ENCODE data around the gene TMEM255A.
"Not testable (repeated sequence)": the region's sequence is repeated elsewhere in the genome, so short reads cannot be mapped to it uniquely, and the experiment has no call there.

Gene TMEM255A

GRCh38 chrX:120310861-120311726 lies at the start of gene TMEM255A:
TSS of gene TMEM255A (minus strand) at chrX:120311461. CDS start at chrX:120311309, 152 bp downstream.
- H3K9me3 Mint-ChIP-seq, result no peaks in the 10 kb centered on the region
- no peak within 1 kb of the TSS for H3K27ac Mint-ChIP-seq (ENCODE audit: low read depth)
- no peak for DNase-seq (ENCODE audit: low spot score in 2 of 2)
- H3K27me3 Mint-ChIP-seq, result peaks cover 9% of the 10 kb centered on the region
- peaks cover 10% of the 10 kb centered on the region for H3K36me3 Mint-ChIP-seq (ENCODE audit: insufficient read depth)
- H3K4me3 Mint-ChIP-seq, result peak within 1 kb of the TSS; percentile 78
- H3K4me1 Mint-ChIP-seq, result peaks cover 26% of the 10 kb centered on the region
- no peak for ATAC-seq (replicated peaks; ENCODE audit: extremely low read depth, poor library complexity, severe bottlenecking)

- Mint-ChIP-seq H3K4me1 (no peaks in the 10 kb centered on the region), H3K27ac (ENCODE audit: low read depth) (no peak overlapping the region), H3K4me3 (no peak overlapping the region), H3K9me3 (no peaks in the 10 kb centered on the region), H3K27me3 (peaks cover 9% of the 10 kb centered on the region), H3K36me3 (ENCODE audit: insufficient read depth) (no peaks in the 10 kb centered on the region)
- ATAC-seq (replicated peaks; ENCODE audit: extremely low read depth, poor library complexity, severe bottlenecking) (no peak), DNase-seq (ENCODE audit: low spot score in 2 of 2) (no peak)
Observed at GRCh38 chrX:120358737-120359456, 47.6 kb upstream of the TMEM255A start.

- H3K36me3 Mint-ChIP-seq (ENCODE audit: insufficient read depth), result no peaks in the 10 kb centered on the region
- no peaks in the 10 kb centered on the region for H3K9me3 Mint-ChIP-seq
- peaks cover 9% of the 10 kb centered on the region for H3K27me3 Mint-ChIP-seq
- H3K4me3 Mint-ChIP-seq, result no peak overlapping the region
- DNase-seq (ENCODE audit: low spot score in 2 of 2) (no peak), ATAC-seq (replicated peaks; ENCODE audit: extremely low read depth, poor library complexity, severe bottlenecking) (no peak)
- H3K27ac Mint-ChIP-seq (ENCODE audit: low read depth), result no peak overlapping the region
- no peaks in the 10 kb centered on the region for H3K4me1 Mint-ChIP-seq
Observed at GRCh38 chrX:120357186-120357585, 45.9 kb upstream of the TMEM255A start.

GRCh38 chrX:120356084-120356483 lies 44.8 kb upstream of the TMEM255A start:
- no peak overlapping the region for H3K4me3 Mint-ChIP-seq
- no peaks in the 10 kb centered on the region for H3K36me3 Mint-ChIP-seq (ENCODE audit: insufficient read depth)
- DNase-seq (ENCODE audit: low spot score in 2 of 2), result no peak
- H3K4me1 Mint-ChIP-seq, result no peaks in the 10 kb centered on the region
- H3K27ac Mint-ChIP-seq (ENCODE audit: low read depth), result no peak overlapping the region
- no peaks in the 10 kb centered on the region for H3K9me3 Mint-ChIP-seq
- H3K27me3 Mint-ChIP-seq, result peaks cover 9% of the 10 kb centered on the region
- ATAC-seq (replicated peaks; ENCODE audit: extremely low read depth, poor library complexity, severe bottlenecking), result no peak

GRCh38 chrX:120350450-120351138 lies 39.3 kb upstream of the TMEM255A start:
- DNase-seq (ENCODE audit: low spot score in 2 of 2), result no peak
- no peak for ATAC-seq (replicated peaks; ENCODE audit: extremely low read depth, poor library complexity, severe bottlenecking)
- Mint-ChIP-seq H3K36me3 (ENCODE audit: insufficient read depth) (no peaks in the 10 kb centered on the region), H3K4me3 (no peak overlapping the region), H3K4me1 (no peaks in the 10 kb centered on the region), H3K9me3 (no peaks in the 10 kb centered on the region), H3K27me3 (no peaks in the 10 kb centered on the region), H3K27ac (ENCODE audit: low read depth) (no peak overlapping the region)

GRCh38 chrX:120344566-120344965 lies 33.3 kb upstream of the TMEM255A start:
- not testable (repeated sequence) for H3K4me3 Mint-ChIP-seq; DNase-seq (ENCODE audit: low spot score in 2 of 2); H3K9me3 Mint-ChIP-seq; H3K27ac Mint-ChIP-seq (ENCODE audit: low read depth); ATAC-seq (replicated peaks; ENCODE audit: extremely low read depth, poor library complexity, severe bottlenecking); H3K36me3 Mint-ChIP-seq (ENCODE audit: insufficient read depth); H3K4me1 Mint-ChIP-seq
- H3K27me3 Mint-ChIP-seq, result peaks cover 24% of the 10 kb centered on the region

GRCh38 chrX:120336899-120337298 lies 25.6 kb upstream of the TMEM255A start:
- Mint-ChIP-seq H3K4me1 (no peaks in the 10 kb centered on the region), H3K27ac (ENCODE audit: low read depth) (no peak overlapping the region), H3K9me3 (peaks cover 7% of the 10 kb centered on the region), H3K4me3 (no peak overlapping the region), H3K27me3 (no peaks in the 10 kb centered on the region), H3K36me3 (ENCODE audit: insufficient read depth) (no peaks in the 10 kb centered on the region)
- no peak for DNase-seq (ENCODE audit: low spot score in 2 of 2)
- no peak for ATAC-seq (replicated peaks; ENCODE audit: extremely low read depth, poor library complexity, severe bottlenecking)

- ATAC-seq (replicated peaks; ENCODE audit: extremely low read depth, poor library complexity, severe bottlenecking), result no peak
- peaks cover 7% of the 10 kb centered on the region for H3K9me3 Mint-ChIP-seq
Observed at GRCh38 chrX:120335289-120335688, 24.0 kb upstream of the TMEM255A start.

GRCh38 chrX:120334603-120335002 lies 23.3 kb upstream of the TMEM255A start:
- Mint-ChIP-seq H3K36me3 (ENCODE audit: insufficient read depth) (no peaks in the 10 kb centered on the region), H3K27me3 (no peaks in the 10 kb centered on the region), H3K4me3 (no peak overlapping the region), H3K9me3 (peaks cover 7% of the 10 kb centered on the region), H3K4me1 (no peaks in the 10 kb centered on the region), H3K27ac (ENCODE audit: low read depth) (no peak overlapping the region)
- ATAC-seq (replicated peaks; ENCODE audit: extremely low read depth, poor library complexity, severe bottlenecking) (no peak), DNase-seq (ENCODE audit: low spot score in 2 of 2) (no peak)

More at GRCh38 chrX:120335289-120335688, 24.0 kb upstream of the TMEM255A start:
- Mint-ChIP-seq H3K27me3 (no peaks in the 10 kb centered on the region), H3K4me1 (no peaks in the 10 kb centered on the region), H3K27ac (ENCODE audit: low read depth) (no peak overlapping the region), H3K36me3 (ENCODE audit: insufficient read depth) (no peaks in the 10 kb centered on the region), H3K4me3 (no peak overlapping the region)
- no peak for DNase-seq (ENCODE audit: low spot score in 2 of 2)

GRCh38 chrX:120334151-120334550 lies 22.9 kb upstream of the TMEM255A start:
- Mint-ChIP-seq H3K27me3 (no peaks in the 10 kb centered on the region), H3K4me1 (no peaks in the 10 kb centered on the region), H3K36me3 (ENCODE audit: insufficient read depth) (no peaks in the 10 kb centered on the region), H3K27ac (ENCODE audit: low read depth) (no peak overlapping the region), H3K9me3 (peaks cover 7% of the 10 kb centered on the region), H3K4me3 (no peak overlapping the region)
- DNase-seq (ENCODE audit: low spot score in 2 of 2), result no peak
- ATAC-seq (replicated peaks; ENCODE audit: extremely low read depth, poor library complexity, severe bottlenecking), result no peak

- H3K4me1 Mint-ChIP-seq, result no peaks in the 10 kb centered on the region
- H3K4me3 Mint-ChIP-seq, result no peak overlapping the region
- DNase-seq (ENCODE audit: low spot score in 2 of 2) (no peak), ATAC-seq (replicated peaks; ENCODE audit: extremely low read depth, poor library complexity, severe bottlenecking) (no peak)
- peaks cover 8% of the 10 kb centered on the region for H3K27me3 Mint-ChIP-seq
- H3K36me3 Mint-ChIP-seq (ENCODE audit: insufficient read depth), result no peaks in the 10 kb centered on the region
- H3K9me3 Mint-ChIP-seq, result peaks cover 7% of the 10 kb centered on the region
- no peak overlapping the region for H3K27ac Mint-ChIP-seq (ENCODE audit: low read depth)
Observed at GRCh38 chrX:120332394-120332793, 21.1 kb upstream of the TMEM255A start.

GRCh38 chrX:120331116-120331515 lies 19.9 kb upstream of the TMEM255A start:
- Mint-ChIP-seq H3K9me3 (peaks cover 5% of the 10 kb centered on the region), H3K27me3 (peaks cover 18% of the 10 kb centered on the region), H3K27ac (ENCODE audit: low read depth) (no peak overlapping the region), H3K36me3 (ENCODE audit: insufficient read depth) (no peaks in the 10 kb centered on the region), H3K4me3 (no peak overlapping the region), H3K4me1 (no peaks in the 10 kb centered on the region)
- ATAC-seq (replicated peaks; ENCODE audit: extremely low read depth, poor library complexity, severe bottlenecking), result no peak
- DNase-seq (ENCODE audit: low spot score in 2 of 2), result no peak

All from central memory CD8-positive, alpha-beta T cell (primary cell).